ENCODE measurements around the gene PRMT1. TPM values are rescaled to one million over a fixed set of nuclear protein-coding genes. Genes with fewer than 3 reads are reported as not detected.

Gene PRMT1
- total and polyA plus RNA-seq, 12 donors, result 80.4 to 262 (median 160) TPM

DNA sequence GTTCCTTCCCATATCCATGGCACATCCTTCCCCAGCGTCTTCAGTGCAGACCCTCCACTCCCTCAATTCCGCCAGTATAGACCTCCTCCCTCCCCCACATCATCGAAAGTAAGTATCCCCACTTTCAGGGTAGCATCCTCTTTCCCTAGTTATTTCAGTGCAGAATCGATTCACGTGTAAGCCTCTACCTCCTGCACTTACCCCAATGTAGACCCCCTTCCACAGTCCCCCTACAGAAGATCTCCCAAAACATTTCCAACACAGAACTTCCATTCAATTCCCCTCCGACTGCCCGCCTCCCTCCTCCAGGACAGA lies 12.1 kb upstream of the PRMT1 start:
- no peaks in the 10 kb centered on the region for H3K27me3 ChIP-seq
- H3K27ac ChIP-seq, result peak overlapping the region; percentile 72 to 92 (median 86)
- intact Hi-C loops (cut with DNase I), result no loop called here
- H3K36me3 ChIP-seq (replicated peaks in 1 of 2), result peaks cover 0 to 27% of the 10 kb centered on the region in 2 donors
- peak overlapping the region; percentile 53 to 79 (median 65) for H3K4me3 ChIP-seq
- WGBS, 4 donors, result 0 to 1% (median 0%) methylated on average over 7 of the region's 7 CpGs
- H3K9me3 ChIP-seq (replicated peaks in 1 of 3), result no peaks in the 10 kb centered on the region
- peaks cover 14 to 17% of the 10 kb centered on the region in 2 donors for H3K4me1 ChIP-seq (replicated peaks in 1 of 2)
- TF ChIP-seq CTCF (IDR thresholded peaks at IDR 0.05), result no peak
- no peak for DNase-seq

DNA sequence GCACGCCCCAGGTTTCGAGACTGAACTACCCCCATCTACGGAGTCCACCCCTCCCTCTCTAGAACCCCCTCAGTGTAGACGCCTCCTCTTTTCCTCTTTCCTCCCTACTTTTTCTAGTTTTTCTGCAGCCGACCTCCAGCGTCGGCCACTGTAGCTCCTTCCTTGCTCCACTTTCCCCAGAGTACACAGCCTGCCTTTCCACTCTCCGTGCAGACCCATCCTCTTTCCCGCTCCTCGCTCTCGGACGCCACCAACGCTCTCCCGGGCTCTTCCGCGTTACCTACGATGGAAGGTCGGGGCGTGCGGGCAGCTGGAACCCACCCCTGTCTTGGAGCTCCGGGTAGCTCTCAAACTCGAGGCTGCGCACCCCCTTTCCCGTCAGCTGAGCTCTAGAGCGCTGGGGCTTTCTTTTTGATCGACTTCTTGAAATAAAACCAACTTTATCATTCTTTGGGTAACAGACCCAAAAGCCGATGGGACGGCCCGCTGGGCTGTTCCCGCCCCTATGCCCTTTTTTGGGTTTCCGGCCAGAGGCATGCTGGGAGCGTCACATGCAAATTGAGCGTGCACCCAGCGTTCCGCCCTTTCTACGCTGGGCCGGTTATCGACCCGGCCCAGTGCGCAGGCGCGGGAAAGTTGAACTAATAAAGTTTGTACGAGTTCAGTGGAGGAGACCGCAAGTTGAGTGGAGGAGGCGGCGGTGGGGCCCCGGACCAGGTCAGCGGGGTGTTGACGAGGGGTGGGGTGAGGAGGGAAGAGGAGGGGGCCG lies 11.5 kb upstream of the PRMT1 start, which contains the start of the genes BCL2L12 and IRF3:
BCL2L12 (plus strand) TSS at position 583 of the 769 bp plus-strand sequence. CDS start 760 bp downstream, outside the sequence.
IRF3 (minus strand) TSS at position 507 of the 769 bp plus-strand sequence. CDS start 1,019 bp downstream, outside the sequence.
- 0% methylated on average over 46 to 50 of the region's 50 CpGs for WGBS, 4 donors
- Histone ChIP-seq H3K4me1 (replicated peaks in 1 of 2) (peaks cover 14 to 17% of the 10 kb centered on the region in 2 donors), H3K4me3 (peak within 1 kb of the TSS; percentile 53 to 79 (median 65)), H3K27me3 (no peaks in the 10 kb centered on the region), H3K36me3 (replicated peaks in 1 of 2) (peaks cover 0 to 22% of the 10 kb centered on the region in 2 donors), H3K9me3 (replicated peaks in 1 of 3) (no peaks in the 10 kb centered on the region), H3K27ac (peak within 1 kb of the TSS; percentile 72 to 92 (median 86))
- intact Hi-C loops (cut with DNase I), result no loop called here
- peak; percentile 98 to 99 (median 99) for DNase-seq
- TF ChIP-seq CTCF (IDR thresholded peaks at IDR 0.05) (no peak), POLR2A (IDR thresholded peaks at IDR 0.05) (peak; percentile 50 to 77)

GRCh38 chr19:49666120-49666444 lies 11.0 kb upstream of the PRMT1 start:
- Histone ChIP-seq H3K4me3 (peak overlapping the region in 3 of 4 donors; percentile 25 to 69 (median 61)), H3K4me1 (replicated peaks in 1 of 2) (peaks cover 14 to 17% of the 10 kb centered on the region in 2 donors), H3K9me3 (replicated peaks in 1 of 3) (no peaks in the 10 kb centered on the region), H3K36me3 (replicated peaks in 1 of 2) (peaks cover 0 to 19% of the 10 kb centered on the region in 2 donors), H3K27ac (peak overlapping the region in 3 of 5 donors; percentile 34 to 92 (median 86)), H3K27me3 (no peaks in the 10 kb centered on the region)
- TF ChIP-seq CTCF (IDR thresholded peaks at IDR 0.05) (peak in 1 of 6 experiments; percentile 10), POLR2A (IDR thresholded peaks at IDR 0.05) (no peak)
- DNase-seq, result no peak
- 0 to 4% (median 1%) methylated on average over 3 to 9 of the region's 9 CpGs for WGBS, 4 donors
- intact Hi-C loops (cut with DNase I), result no loop called here

- Histone ChIP-seq H3K4me1 (replicated peaks in 1 of 2) (peaks cover 14 to 17% of the 10 kb centered on the region in 2 donors), H3K27ac (no peak overlapping the region), H3K27me3 (no peaks in the 10 kb centered on the region), H3K9me3 (replicated peaks in 1 of 3) (no peaks in the 10 kb centered on the region), H3K36me3 (replicated peaks in 1 of 2) (peaks cover 0 to 5% of the 10 kb centered on the region in 2 donors), H3K4me3 (no peak overlapping the region)
- no peak for DNase-seq
- TF ChIP-seq POLR2A (IDR thresholded peaks at IDR 0.05), result no peak
- TF ChIP-seq CTCF (IDR thresholded peaks at IDR 0.05), result no peak
- intact Hi-C loops (cut with DNase I), result no loop called here
- 69 to 91% (median 71%) methylated on average over 1 to 2 of the region's 2 CpGs for WGBS, 4 donors
Measured at GRCh38 chr19:49667473-49667872, 9.6 kb upstream of the PRMT1 start.
